HepG2 (cell line): ENCODE measurements around the gene TXNL4A. TPM values are rescaled to one million over a fixed set of nuclear protein-coding genes. Genes with fewer than 3 reads are reported as not detected.
A peak's percentile ranks its signal among the peaks of the same experiment; 100 is the strongest.

ENCODE experiments used
- IKZF1 ChIP-seq: fragments of 450-650 bp; IDR thresholded peaks from 2 replicates; pipeline ENCODE4 v1.7.1; 2016
- JUNB ChIP-seq: sonication (generic); formaldehyde crosslinking; IDR thresholded peaks from 2 replicates; pipeline ENCODE4 v1.8.0; 2022; ENCODE audit warnings: missing genetic modification reagents, mild to moderate bottlenecking, borderline replicate concordance
- NFE2L2 ChIP-seq: fragments of 150-350 bp; IDR thresholded peaks from 2 replicates; pipeline ENCODE4 v1.6.1; 2014; ENCODE audit warnings: low read length
- NFKBIZ ChIP-seq: IDR thresholded peaks from 2 replicates; pipeline ENCODE4 v1.6.1; 2018; ENCODE audit warnings: missing genetic modification reagents, missing compliant biosample characterization
- PATZ1 ChIP-seq: sonication (generic); formaldehyde crosslinking; IDR thresholded peaks from 2 replicates; pipeline ENCODE4 v1.4.0; 2020; ENCODE audit warnings: missing genetic modification reagents
- SIN3A ChIP-seq: IDR thresholded peaks from 2 replicates; pipeline ENCODE4 v1.6.1; 2011; ENCODE audit warnings: low read depth, mild to moderate bottlenecking, control low read depth, low read length, borderline replicate concordance
- SP5 ChIP-seq: IDR thresholded peaks from 2 replicates; pipeline ENCODE4 v1.6.1; 2016; ENCODE audit warnings: low read depth, borderline replicate concordance
- TAF1 ChIP-seq: sonication (generic); formaldehyde crosslinking; IDR thresholded peaks from 2 replicates; pipeline ENCODE4 v1.4.0; 2020; ENCODE audit warnings: missing genetic modification reagents
- TOE1 ChIP-seq: sonication (generic); formaldehyde crosslinking; IDR thresholded peaks from 2 replicates; pipeline ENCODE4 v1.4.0; 2020; ENCODE audit warnings: mild to moderate bottlenecking, missing genetic modification reagents
- ZNF318 ChIP-seq: sonication (generic); formaldehyde crosslinking; IDR thresholded peaks from 2 replicates; pipeline ENCODE4 v1.4.0; 2020; ENCODE audit warnings: mild to moderate bottlenecking, missing genetic modification reagents
- ZNF501 ChIP-seq: sonication (generic); formaldehyde crosslinking; IDR thresholded peaks from 2 replicates; pipeline ENCODE4 v1.5.1; 2020; ENCODE audit warnings: mild to moderate bottlenecking, moderate library complexity, missing genetic modification reagents
- ZNF891 ChIP-seq: sonication (generic); formaldehyde crosslinking; IDR thresholded peaks from 2 replicates; pipeline ENCODE4 v1.5.0; 2020; ENCODE audit warnings: mild to moderate bottlenecking, missing genetic modification reagents
- polyA plus RNA-seq, 8 experiments: library from polyadenylated mRNA; depleted of rRNA in 3 of 8; stranded (reverse) in 7 of 8; unstranded in 1 of 8; fragments of >200 nt; fragmentation: Illumina TruSeq in 4 of 8; extraction: Trizol in 4 of 8; gene quantifications; 2 replicates each; pipeline versions ENCODE4 v1.2.1 to v1.2.3, GENCODE V29; 2011 to 2016; ENCODE audit warnings: low read depth in 4 of 8, missing spikeins in 1 of 8, mixed read lengths in 1 of 8; ENCODE audit not compliant: insufficient read depth in 1 of 8
- total RNA-seq, 5 experiments: library from RNA; depleted of rRNA; stranded (reverse); fragments of >200 nt; fragmentation: Illumina TruSeq; extraction: Trizol; gene quantifications; 2 replicates each; pipeline ENCODE4 v1.2.3, GENCODE V29; 2016; ENCODE audit warnings: low read depth in 1 of 5
- TF ChIP-seq, protein P1 (sequence below): sonication (generic); formaldehyde crosslinking; IDR thresholded peaks from 2 replicates; pipeline ENCODE4 v1.4.0; 2020; ENCODE audit warnings: mild to moderate bottlenecking, low read depth, missing genetic modification reagents
- TF ChIP-seq, protein P2 (sequence below), 2 experiments: sonication (generic) in 1 of 2; formaldehyde crosslinking in 1 of 2; IDR thresholded peaks; 2 replicates each; pipeline versions ENCODE4 v1.4.0 to v1.6.1; 2018 to 2020; ENCODE audit warnings: missing genetic modification reagents in 2 of 2, borderline replicate concordance in 1 of 2, low read depth in 1 of 2, mild to moderate bottlenecking in 1 of 2, missing biosample characterization in 1 of 2

TXNL4A gene
- total and polyA plus RNA-seq, 2 of the 13 experiments (the other 11 are each of a cell fraction or from before 2014, with no cell fraction given), result 172 to 202 TPM

- TF ChIP-seq ZNF318 (CRISPR knock-in tag) (no peak; the same call in 1 of the 2 replicates), NFE2L2 (no peak), IKZF1 (no peak), TAF1 (CRISPR knock-in tag) (peak; percentile 23; the same call in 1 of the 2 replicates), SIN3A (peak; percentile 85; the same call in 1 of the 2 replicates), SP5 (peak; percentile 60; the same call in 1 of the 2 replicates), ZNF501 (peak; percentile 65; the same call in 1 of the 2 replicates), JUNB (CRISPR knock-in tag) (no peak), TOE1 (no peak), ZNF891 (CRISPR knock-in tag) (no peak), PATZ1 (CRISPR knock-in tag) (peak; percentile 78), NFKBIZ (peak; percentile 83; the same call in 1 of the 2 replicates)
- TF ChIP-seq, protein P1, sequence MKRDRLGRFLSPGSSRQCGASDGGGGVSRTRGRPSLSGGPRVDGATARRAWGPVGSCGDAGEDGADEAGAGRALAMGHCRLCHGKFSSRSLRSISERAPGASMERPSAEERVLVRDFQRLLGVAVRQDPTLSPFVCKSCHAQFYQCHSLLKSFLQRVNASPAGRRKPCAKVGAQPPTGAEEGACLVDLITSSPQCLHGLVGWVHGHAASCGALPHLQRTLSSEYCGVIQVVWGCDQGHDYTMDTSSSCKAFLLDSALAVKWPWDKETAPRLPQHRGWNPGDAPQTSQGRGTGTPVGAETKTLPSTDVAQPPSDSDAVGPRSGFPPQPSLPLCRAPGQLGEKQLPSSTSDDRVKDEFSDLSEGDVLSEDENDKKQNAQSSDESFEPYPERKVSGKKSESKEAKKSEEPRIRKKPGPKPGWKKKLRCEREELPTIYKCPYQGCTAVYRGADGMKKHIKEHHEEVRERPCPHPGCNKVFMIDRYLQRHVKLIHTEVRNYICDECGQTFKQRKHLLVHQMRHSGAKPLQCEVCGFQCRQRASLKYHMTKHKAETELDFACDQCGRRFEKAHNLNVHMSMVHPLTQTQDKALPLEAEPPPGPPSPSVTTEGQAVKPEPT (CRISPR knock-in tag), result no peak
- TF ChIP-seq, protein P2, sequence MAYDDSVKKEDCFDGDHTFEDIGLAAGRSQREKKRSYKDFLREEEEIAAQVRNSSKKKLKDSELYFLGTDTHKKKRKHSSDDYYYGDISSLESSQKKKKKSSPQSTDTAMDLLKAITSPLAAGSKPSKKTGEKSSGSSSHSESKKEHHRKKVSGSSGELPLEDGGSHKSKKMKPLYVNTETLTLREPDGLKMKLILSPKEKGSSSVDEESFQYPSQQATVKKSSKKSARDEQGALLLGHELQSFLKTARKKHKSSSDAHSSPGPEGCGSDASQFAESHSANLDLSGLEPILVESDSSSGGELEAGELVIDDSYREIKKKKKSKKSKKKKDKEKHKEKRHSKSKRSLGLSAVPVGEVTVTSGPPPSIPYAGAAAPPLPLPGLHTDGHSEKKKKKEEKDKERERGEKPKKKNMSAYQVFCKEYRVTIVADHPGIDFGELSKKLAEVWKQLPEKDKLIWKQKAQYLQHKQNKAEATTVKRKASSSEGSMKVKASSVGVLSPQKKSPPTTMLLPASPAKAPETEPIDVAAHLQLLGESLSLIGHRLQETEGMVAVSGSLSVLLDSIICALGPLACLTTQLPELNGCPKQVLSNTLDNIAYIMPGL (CRISPR knock-in tag; IDR thresholded peaks at IDR 0.05; ENCODE audit: borderline replicate concordance in 1 of 2, low read depth in 1 of 2), result peak; percentile 81 to 83
Observed at GRCh38 chr18:79934311-79935097, 53.9 kb downstream of the TXNL4A start (continued).
